ENCODE measurements around the gene TRERF1. TPM values are rescaled to one million over a fixed set of nuclear protein-coding genes. Genes with fewer than 3 reads are reported as not detected.

Gene TRERF1
- total and polyA plus RNA-seq, 2 of the 4 experiments (the other 2 are of a cell fraction): 6.3 to 9.9 TPM

GRCh38 chr6:42378536-42378935 is 73.2 kb downstream of the TRERF1 start:
- H3K4me1 ChIP-seq (ENCODE audit: control insufficient read depth, insufficient read depth, low read length): peaks cover 5% of the 10 kb centered on the region; the same call in 1 of the 2 replicates
- DNase-seq (no peak), ATAC-seq (ENCODE audit: low read depth) (no peak)
- WGBS, 2 experiments (ENCODE audit: extremely low coverage in 2 of 2, insufficient read length in 1 of 2): no CpG with 5 or more reads among the region's 3 CpGs
- H3K27me3 ChIP-seq (ENCODE audit: control insufficient read depth, insufficient read depth, low read length): no peaks in the 10 kb centered on the region
- peaks cover 35% of the 10 kb centered on the region for H4K20me1 ChIP-seq (ENCODE audit: insufficient read depth, low read length)
- no peak overlapping the region for H2BK120ac ChIP-seq (ENCODE audit: low read depth, low read length)
- no peak overlapping the region for H2BK5ac ChIP-seq (ENCODE audit: low read depth, low read length, poor library complexity, severe bottlenecking)
- no peak overlapping the region for H3K4me2 ChIP-seq (ENCODE audit: low read depth, low read length)
- H3K14ac ChIP-seq (replicated peaks; ENCODE audit: low read depth, low read length): no peak overlapping the region
- H3K18ac ChIP-seq (ENCODE audit: low read depth, low read length): no peak overlapping the region
- no peak overlapping the region for H3K27ac ChIP-seq (ENCODE audit: insufficient read depth, low read length)
- TF ChIP-seq MXI1 (IDR thresholded peaks at IDR 0.05; ENCODE audit: borderline replicate concordance, low read depth, low read length) (no peak), CHD1 (IDR thresholded peaks at IDR 0.05; ENCODE audit: low read depth, low read length) (no peak), RFX5 (IDR thresholded peaks at IDR 0.05; ENCODE audit: low read depth, low read length) (no peak), MAZ (IDR thresholded peaks at IDR 0.05; ENCODE audit: borderline replicate concordance, low read depth, low read length) (no peak), RAD21 (IDR thresholded peaks at IDR 0.05; ENCODE audit: low read length) (no peak), MAFK (IDR thresholded peaks at IDR 0.05; ENCODE audit: low read depth, low read length) (no peak), SMC3 (IDR thresholded peaks at IDR 0.05; ENCODE audit: low read depth, low read length) (no peak), CEBPB (IDR thresholded peaks at IDR 0.05; ENCODE audit: low read depth, low read length) (no peak), POLR2A (IDR thresholded peaks at IDR 0.05; ENCODE audit: low read depth, low read length) (no peak), NFE2L2 (IDR thresholded peaks at IDR 0.05; ENCODE audit: low read depth, low read length) (no peak), USF2 (IDR thresholded peaks at IDR 0.05; ENCODE audit: low read depth, low read length) (no peak), RCOR1 (IDR thresholded peaks at IDR 0.05; ENCODE audit: insufficient replicate concordance, low read length) (no peak), ELK1 (IDR thresholded peaks at IDR 0.05; ENCODE audit: borderline replicate concordance, low read depth, low read length) (no peak), FOS (IDR thresholded peaks at IDR 0.05; ENCODE audit: low read depth, low read length) (no peak), BHLHE40 (IDR thresholded peaks at IDR 0.05; ENCODE audit: low read depth, low read length) (no peak), CTCF (conservative IDR thresholded peaks at IDR 0.05; ENCODE audit: low read depth, low read length) (no peak)
- no peak overlapping the region for H3K56ac ChIP-seq (ENCODE audit: extremely low read depth, insufficient read depth, low read length)
- peaks cover 36 to 91% of the 10 kb centered on the region in 2 experiments for H3K79me1 ChIP-seq (ENCODE audit: low read depth in 1 of 2, low read length in 2 of 2)
- no peak overlapping the region for H2AFZ ChIP-seq (replicated peaks; ENCODE audit: low read length, poor library complexity)
- H2BK15ac ChIP-seq (ENCODE audit: low read depth, low read length): no peak overlapping the region
- POLR2A ChIA-PET (ENCODE audit: unreplicated experiment): no interaction called here
- dilution Hi-C loops (cut with HindIII; ENCODE audit: low sequenced_read_pairs, unreplicated experiment) (no loop called here), in situ Hi-C loops (cut with MboI; ENCODE audit: low sequenced_read_pairs) (no loop called here), intact Hi-C loops (cut with micrococcal nuclease) (no loop called here)
- CTCF ChIA-PET: interaction anchor here (1.1 kb wide), 1 partner anchor 169 kb away, joined by 3 read pairs; no protein-coding TSS in a partner anchor
- H2AK9ac ChIP-seq (replicated peaks; ENCODE audit: low read depth, low read length, poor library complexity): no peak overlapping the region
- H2AK5ac ChIP-seq (ENCODE audit: low read depth, low read length): no peak overlapping the region
- H3K23ac ChIP-seq (ENCODE audit: low read depth, low read length): no peak overlapping the region
- no peak overlapping the region for H4K5ac ChIP-seq (ENCODE audit: low read depth, low read length)
- H3K9me1 ChIP-seq (ENCODE audit: insufficient read depth, low read length): peaks cover 40% of the 10 kb centered on the region
- no peak overlapping the region for H4K8ac ChIP-seq (ENCODE audit: low read depth in 2 of 2, low read length in 2 of 2)
- H3K4me3 ChIP-seq (ENCODE audit: insufficient read depth, low read depth, low read length): no peak overlapping the region
- H3K4ac ChIP-seq (ENCODE audit: low read depth, low read length): no peak overlapping the region
- H3K9ac ChIP-seq (ENCODE audit: low read depth, low read length): no peak overlapping the region
- BruUV-seq (replicated peaks): no TSS peak
- H4K91ac ChIP-seq (ENCODE audit: insufficient read depth, low read depth, low read length): no peak overlapping the region
- no peak overlapping the region for H2BK20ac ChIP-seq (ENCODE audit: low read depth, low read length)
- H3K36me3 ChIP-seq (ENCODE audit: control insufficient read depth, insufficient read depth, low read length): no peaks in the 10 kb centered on the region
- no peaks in the 10 kb centered on the region for H3K9me3 ChIP-seq (ENCODE audit: control insufficient read depth, insufficient read depth, low read length)

All from IMR-90 (cell line).